ENCODE results near the gene MBOAT2.
A peak's percentile ranks its signal among the peaks of the same experiment; 100 is the strongest.
"Not testable (repeated sequence)": the region's sequence is repeated elsewhere in the genome, so short reads cannot be mapped to it uniquely, and the experiment has no call there.

The MBOAT2 gene

DNA sequence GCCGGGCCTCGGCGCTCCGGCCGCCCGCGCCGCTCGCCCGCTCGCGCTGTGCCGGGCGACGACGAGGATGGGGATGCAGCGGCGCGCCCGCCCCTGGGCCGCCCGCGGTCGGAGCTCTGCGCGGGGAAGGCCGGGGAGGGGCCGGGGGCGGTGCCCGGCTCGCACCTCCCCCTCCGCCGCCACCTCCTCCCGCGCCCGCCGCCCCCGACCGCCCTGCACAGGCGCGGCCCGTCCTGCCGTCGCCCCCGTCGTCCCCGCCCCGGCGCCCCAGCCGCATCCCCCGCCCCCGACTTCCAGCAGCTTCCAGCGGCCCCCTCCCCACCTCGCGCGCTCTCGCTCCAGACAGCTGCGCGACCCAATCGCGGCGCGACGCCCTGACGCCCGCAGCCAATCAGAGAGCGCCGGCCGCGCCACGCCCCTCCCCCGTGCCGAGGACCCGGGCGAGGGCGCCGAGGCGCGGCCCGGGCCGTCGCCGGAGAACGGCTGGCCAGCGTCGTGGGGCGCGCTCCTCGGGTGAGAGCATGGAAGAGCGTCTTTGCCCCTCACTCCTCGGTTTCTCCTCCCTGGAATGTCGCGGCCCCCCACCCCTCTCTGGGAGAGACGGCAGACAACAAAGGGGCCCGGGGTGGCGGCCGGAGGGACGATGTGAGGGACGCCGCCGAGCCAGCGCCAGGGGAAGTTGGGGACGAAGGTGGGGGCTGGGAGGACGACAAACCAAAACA is at the start of gene MBOAT2:
Gene MBOAT2 (minus strand): TSS at position 69 of the 722 bp plus-strand sequence. CDS start 70 bp downstream, outside the sequence.
- DNase-seq, result no peak

GRCh38 chr2:9052821-9053533 is 49.5 kb upstream of the MBOAT2 start:
- DNase-seq, result no peak

GRCh38 chr2:9051451-9051850 is 48.0 kb upstream of the MBOAT2 start:
- DNase-seq, result not testable (repeated sequence)

GRCh38 chr2:9050122-9050809 is 46.8 kb upstream of the MBOAT2 start:
- DNase-seq, result no peak

GRCh38 chr2:9045595-9045994 is 42.1 kb upstream of the MBOAT2 start:
- no peak for DNase-seq

DNA sequence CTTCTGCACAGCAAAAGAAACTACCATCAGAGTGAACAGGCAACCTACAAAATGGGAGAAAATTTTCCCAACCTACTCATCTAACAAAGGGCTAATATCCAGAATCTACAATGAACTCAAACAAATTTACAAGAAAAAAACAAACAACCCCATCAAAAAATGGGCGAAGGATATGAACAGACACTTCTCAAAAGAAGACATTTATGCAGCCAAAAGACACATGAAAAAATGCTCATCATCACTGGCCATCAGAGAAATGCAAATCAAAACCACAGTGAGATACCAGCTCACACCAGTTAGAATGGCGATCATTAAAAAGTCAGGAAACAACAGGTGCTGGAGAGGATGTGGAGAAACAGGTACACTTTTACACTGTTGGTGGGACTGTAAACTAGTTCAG is 40.0 kb upstream of the MBOAT2 start:
- not testable (repeated sequence) for DNase-seq

GRCh38 chr2:9037166-9037565 is 33.7 kb upstream of the MBOAT2 start:
- no peak for DNase-seq

DNA sequence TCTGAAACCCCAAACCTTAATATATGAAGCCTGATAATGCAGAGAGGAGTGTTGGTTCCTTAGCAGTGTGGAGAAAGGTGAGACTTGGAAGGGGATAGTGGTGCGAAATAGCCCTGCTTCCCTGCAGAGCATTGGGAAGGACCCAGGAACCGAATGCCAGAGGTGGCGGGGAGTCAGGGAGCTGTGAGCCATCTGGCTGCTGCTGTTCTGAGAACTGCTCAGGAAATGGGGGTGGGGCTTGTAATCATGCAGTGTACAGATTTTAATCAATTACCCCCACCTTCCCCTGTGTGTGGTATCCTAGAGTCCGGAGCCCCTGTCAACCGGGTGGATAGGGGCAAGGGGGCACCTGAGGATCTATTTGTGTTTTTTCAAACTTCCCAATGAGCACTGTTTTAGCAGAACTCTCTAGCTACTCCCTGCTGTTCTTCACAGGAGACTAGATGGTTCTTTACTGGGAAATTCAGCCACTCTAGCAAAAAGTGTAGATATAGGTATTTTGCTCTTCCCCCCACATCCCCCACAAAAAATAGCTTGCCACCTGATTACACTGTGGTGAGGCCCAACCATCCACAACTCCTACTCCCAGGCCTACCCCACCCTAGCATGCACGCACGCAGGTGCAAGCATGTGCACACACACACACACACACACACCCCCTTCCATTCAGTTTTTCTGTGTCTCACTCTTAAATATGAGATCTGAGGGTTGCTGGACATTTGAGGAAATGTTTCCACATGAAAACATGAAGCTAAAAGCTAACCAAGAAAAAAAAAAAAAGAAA is 30.1 kb upstream of the MBOAT2 start:
- no peak for DNase-seq

DNA sequence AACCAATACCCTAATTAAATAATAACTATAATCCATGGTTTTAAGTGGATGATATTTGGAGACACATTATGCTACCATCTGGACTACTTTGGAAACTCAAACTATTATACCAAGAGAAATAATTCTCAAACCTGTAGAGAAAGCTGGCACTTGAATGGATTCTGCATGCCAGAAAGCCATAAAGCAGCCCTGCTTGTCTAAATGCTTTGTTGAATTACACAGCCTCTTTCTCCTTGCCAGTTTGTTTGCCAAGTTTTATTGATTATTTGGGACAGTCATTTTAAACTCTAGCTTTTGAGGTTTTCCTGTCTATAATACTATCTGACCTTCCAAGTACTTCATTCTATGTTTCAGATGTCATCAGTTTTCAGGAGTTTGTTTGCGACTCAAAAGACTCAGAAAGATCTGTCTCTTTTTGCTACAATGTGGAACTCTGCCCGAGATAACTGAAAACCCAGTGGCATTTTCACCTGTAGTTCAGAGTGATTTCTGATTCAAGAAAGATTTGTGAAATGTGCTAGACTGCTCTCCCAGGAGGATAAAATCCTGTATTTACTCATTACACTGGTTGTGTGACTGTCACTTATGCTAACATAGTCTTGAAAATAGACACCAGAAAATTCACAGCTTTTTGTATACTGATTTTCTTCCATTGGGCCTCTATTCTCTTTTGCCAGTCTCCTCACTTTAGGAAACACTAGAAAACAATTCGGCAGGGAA is 29.2 kb upstream of the MBOAT2 start:
- no peak for DNase-seq

DNA sequence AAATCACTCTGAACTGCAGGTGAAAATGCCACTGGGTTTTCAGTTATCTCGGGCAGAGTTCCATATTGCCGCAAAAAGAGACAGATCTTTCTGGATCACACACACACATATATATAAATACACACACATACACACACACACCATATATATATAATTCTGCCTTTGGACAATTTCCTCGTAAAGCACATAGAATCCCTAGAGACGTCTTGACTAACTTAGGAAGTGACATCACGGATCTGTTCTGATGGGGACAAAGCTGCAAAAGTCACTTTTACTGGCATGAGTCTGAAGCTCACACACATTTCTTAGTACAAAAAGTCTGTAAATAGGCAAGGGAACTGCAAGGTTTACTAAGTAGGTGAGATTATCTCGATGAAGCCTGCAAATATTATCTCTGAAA is 28.6 kb upstream of the MBOAT2 start:
- DNase-seq, result no peak

GRCh38 chr2:9031246-9031645 is 27.8 kb upstream of the MBOAT2 start:
- no peak for DNase-seq

DNA sequence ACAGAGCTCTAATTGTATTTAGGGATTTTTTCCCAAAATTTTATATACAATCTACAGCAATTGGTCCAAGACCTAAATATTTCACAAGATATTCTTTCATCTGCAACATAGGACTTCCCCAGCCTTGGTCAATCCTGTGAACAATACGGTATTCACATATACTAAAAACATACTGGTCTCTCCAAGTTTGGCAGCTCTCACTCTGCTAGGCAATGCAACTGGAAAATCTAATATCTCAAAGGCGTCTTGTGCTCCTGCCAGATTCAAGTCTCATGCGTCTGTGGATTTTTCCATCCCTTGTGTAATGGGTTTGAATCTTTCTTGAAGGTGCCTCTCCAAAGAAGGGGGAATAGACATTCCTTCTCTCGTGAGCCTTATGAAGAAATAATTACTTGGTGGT is 27.4 kb upstream of the MBOAT2 start:
- DNase-seq, result no peak

GRCh38 chr2:9030190-9030589 is 26.7 kb upstream of the MBOAT2 start:
- DNase-seq, result no peak

DNA sequence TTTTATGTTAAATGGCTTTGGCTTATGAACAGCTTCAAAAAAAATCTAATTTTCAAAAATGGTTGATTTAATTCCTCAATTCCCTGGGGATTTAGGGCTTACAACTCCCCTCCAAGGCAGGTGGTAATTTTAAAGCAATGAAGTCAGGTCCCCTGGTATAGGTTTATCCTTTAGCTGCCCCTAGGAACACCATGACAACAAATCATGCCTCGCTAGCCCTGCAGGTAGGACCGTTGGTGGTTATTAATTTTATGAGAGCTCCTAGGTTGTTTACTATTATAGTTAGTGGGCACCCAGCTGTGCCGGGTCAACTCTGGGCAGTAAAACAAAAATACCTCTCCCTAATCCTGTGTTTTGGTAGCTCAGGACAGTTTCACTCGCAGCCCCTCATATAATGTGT is 26.2 kb upstream of the MBOAT2 start:
- no peak for DNase-seq

DNA sequence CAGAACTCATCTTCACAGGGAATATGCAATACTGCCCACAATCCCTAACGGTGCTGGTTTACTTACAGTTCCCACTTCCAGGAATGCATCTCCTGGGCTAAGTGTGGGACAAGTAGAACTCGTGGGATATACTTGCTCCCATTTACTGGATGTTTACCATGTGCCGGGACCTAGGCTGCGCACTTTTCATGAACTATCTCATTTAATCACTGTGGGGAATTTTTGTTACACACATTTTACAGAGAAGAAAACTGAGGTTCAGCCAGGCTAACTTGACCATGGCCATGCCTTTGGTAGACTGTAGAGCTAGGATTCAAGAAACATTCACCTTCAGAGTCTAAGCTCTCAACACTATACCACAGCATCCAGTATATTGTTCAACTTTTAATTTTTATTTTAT is 24.4 kb upstream of the MBOAT2 start:
- DNase-seq, result no peak

GRCh38 chr2:9025746-9026145 is 22.3 kb upstream of the MBOAT2 start:
- DNase-seq, result no peak

- DNase-seq, result no peak
These were observed 21.1 kb upstream of the MBOAT2 start for GRCh38 chr2:9024575-9024974.

DNA sequence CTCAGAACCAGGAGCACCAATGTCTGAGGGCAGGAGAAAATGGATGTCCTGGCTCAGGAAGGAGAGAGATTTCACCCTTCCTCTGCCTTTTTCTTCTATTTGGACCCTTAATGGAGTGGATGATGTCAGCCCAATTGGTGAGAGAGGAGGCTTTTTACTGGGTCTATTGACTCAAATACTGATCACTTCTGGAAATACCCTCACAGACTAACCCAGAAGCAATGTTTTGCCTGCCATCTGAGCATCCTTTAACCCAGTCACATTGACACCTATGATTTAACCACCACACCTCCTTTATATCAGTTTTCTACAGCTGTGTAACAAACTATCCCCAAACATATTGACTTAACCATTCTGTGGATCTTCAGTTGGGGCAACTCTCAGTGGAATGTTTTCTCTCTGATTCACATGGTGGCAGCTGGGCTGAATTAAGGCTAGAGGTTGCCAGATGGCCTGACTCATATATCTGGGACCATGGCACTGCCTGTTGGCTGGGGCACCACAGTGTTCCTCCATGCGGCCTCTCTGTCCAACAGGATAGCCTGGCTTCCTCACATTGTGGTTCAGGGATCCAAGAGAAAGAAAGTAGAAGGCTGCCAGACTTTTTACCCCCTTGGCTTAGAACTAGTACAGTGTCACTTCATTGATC is 18.2 kb upstream of the MBOAT2 start:
- no peak for DNase-seq

GRCh38 chr2:9020267-9020666 is 16.8 kb upstream of the MBOAT2 start:
- DNase-seq, result peak; percentile 37

GRCh38 chr2:9018534-9018933 is 15.1 kb upstream of the MBOAT2 start:
- DNase-seq, result peak; percentile 60

DNA sequence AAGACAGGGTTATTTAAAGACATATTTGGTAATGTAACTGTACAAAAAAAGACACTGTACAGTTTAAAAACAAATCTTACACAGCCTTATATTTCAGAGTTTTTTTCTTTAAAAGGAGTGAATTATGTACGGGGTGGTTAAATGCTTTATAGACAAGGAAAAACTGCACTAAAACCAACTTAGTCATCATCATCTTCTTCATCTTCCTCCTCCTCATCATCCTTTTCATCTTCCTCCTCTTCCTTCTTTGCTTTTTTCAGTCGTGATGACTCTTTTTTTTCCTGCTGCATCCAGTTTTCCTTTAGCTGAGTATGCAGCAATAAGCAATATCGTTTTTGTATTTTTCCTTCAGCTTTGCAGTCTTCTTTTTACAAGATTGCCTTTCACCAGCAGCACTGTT is 14.6 kb upstream of the MBOAT2 start:
- DNase-seq, result no peak

GRCh38 chr2:9017411-9017810 is 13.9 kb upstream of the MBOAT2 start:
- DNase-seq, result peak; percentile 31

Measured in OCI-M1 (cell line).